HEK293 (cell line): ENCODE data around the gene CPNE4.

ENCODE experiments used
- CTCF ChIA-PET: fragments of 350-600 bp; formaldehyde crosslinking; extraction: SDS; loops from one replicate; lab custom pipeline; 2021; ENCODE audit warnings: antibody characterized with exemption; lab: Yijun Ruan, JAX
- POLR2A ChIA-PET: fragments of 300-600 bp; formaldehyde crosslinking; extraction: SDS; loops from one replicate; lab custom pipeline; 2020; ENCODE audit warnings: antibody characterized with exemption, inconsistent platforms; lab: Yijun Ruan, JAX
- H3K27ac ChIP-seq: fragments of 200-500 bp; sonication (Bioruptor generic); 2 replicates; pipeline ENCODE4 v1.5.1; 2014; ENCODE audit warnings: low read depth, low read length, control low read depth, inconsistent platforms; ENCODE audit errors: extremely low read depth
- H3K36me3 ChIP-seq, 2 experiments: fragments of 200-500 bp in 1 of 2; sonication (Bioruptor generic) in 1 of 2; 1 replicate in 1 of 2; 2 replicates in 1 of 2; pipeline ENCODE4 v1.5.1; 2014 to 2017; ENCODE audit warnings: inconsistent platforms in 2 of 2, low read length in 2 of 2; ENCODE audit not compliant: control insufficient read depth in 2 of 2, insufficient read depth in 1 of 2
- H3K4me1 ChIP-seq: fragments of 200-500 bp; sonication (Bioruptor generic); 2 replicates; pipeline ENCODE4 v1.5.1; 2014; ENCODE audit warnings: mild to moderate bottlenecking, low read length, inconsistent platforms; ENCODE audit not compliant: control insufficient read depth, insufficient read depth
- H3K4me3 ChIP-seq: 2 replicates; pipeline ENCODE4 v1.5.1; 2011; ENCODE audit warnings: low read depth, mild to moderate bottlenecking, control low read depth, low read length, moderate library complexity
- H3K9me3 ChIP-seq: fragments of 200-500 bp; sonication (Bioruptor generic); 2 replicates; pipeline ENCODE4 v1.5.1; 2014; ENCODE audit warnings: low read depth, low read length, inconsistent platforms; ENCODE audit not compliant: control insufficient read depth, insufficient read depth
- GFI1B ChIP-seq: fragments of 450-650 bp; formaldehyde crosslinking; IDR thresholded peaks from 2 replicates; pipeline ENCODE4 v1.5.1; 2016; ENCODE audit warnings: missing biosample characterization, missing genetic modification characterization
- RBAK ChIP-seq: fragments of 450-650 bp; formaldehyde crosslinking; IDR thresholded peaks from 2 replicates; pipeline ENCODE4 v1.5.1; 2016; ENCODE audit warnings: missing biosample characterization, missing genetic modification characterization
- ZNF121 ChIP-seq: fragments of 450-650 bp; formaldehyde crosslinking; IDR thresholded peaks from 2 replicates; pipeline ENCODE4 v1.5.1; 2016; ENCODE audit warnings: missing biosample characterization, missing genetic modification characterization
- ZNF140 ChIP-seq: fragments of 450-650 bp; formaldehyde crosslinking; IDR thresholded peaks from 2 replicates; pipeline ENCODE4 v1.5.1; 2016; ENCODE audit warnings: missing biosample characterization, missing genetic modification characterization
- ZNF16 ChIP-seq: fragments of 450-650 bp; formaldehyde crosslinking; IDR thresholded peaks from 2 replicates; pipeline ENCODE4 v1.5.1; 2016; ENCODE audit warnings: low read depth, missing biosample characterization, missing genetic modification characterization
- ZNF23 ChIP-seq: fragments of 450-650 bp; formaldehyde crosslinking; IDR thresholded peaks from 2 replicates; pipeline ENCODE4 v1.5.1; 2016; ENCODE audit warnings: missing biosample characterization, missing genetic modification characterization, borderline replicate concordance
- ZNF24 ChIP-seq: fragments of 450-650 bp; formaldehyde crosslinking; IDR thresholded peaks from 2 replicates; pipeline ENCODE4 v1.5.1; 2016; ENCODE audit warnings: missing biosample characterization, missing genetic modification characterization
- ZNF394 ChIP-seq: fragments of 450-650 bp; formaldehyde crosslinking; IDR thresholded peaks from 2 replicates; pipeline ENCODE4 v1.5.1; 2016; ENCODE audit warnings: missing biosample characterization, missing genetic modification characterization, mild to moderate bottlenecking, moderate library complexity, borderline replicate concordance
- ZNF548 ChIP-seq: fragments of 450-650 bp; formaldehyde crosslinking; IDR thresholded peaks from 2 replicates; pipeline ENCODE4 v1.5.1; 2016; ENCODE audit warnings: missing biosample characterization, missing genetic modification characterization
- ZNF596 ChIP-seq: fragments of 450-650 bp; IDR thresholded peaks from 2 replicates; pipeline ENCODE4 v1.5.0; 2018; ENCODE audit warnings: missing biosample characterization, mild to moderate bottlenecking, missing genetic modification characterization, moderate library complexity
- ZNF768 ChIP-seq: fragments of 450-650 bp; formaldehyde crosslinking; IDR thresholded peaks from 2 replicates; pipeline ENCODE4 v1.5.1; 2018; ENCODE audit warnings: missing biosample characterization, mild to moderate bottlenecking, missing genetic modification characterization
- TF ChIP-seq, protein P1 (sequence below): fragments of 450-650 bp; formaldehyde crosslinking; IDR thresholded peaks from 2 replicates; pipeline ENCODE4 v1.5.1; 2016; ENCODE audit warnings: missing biosample characterization, missing genetic modification characterization
- TF ChIP-seq, protein P2 (sequence below): fragments of 450-650 bp; formaldehyde crosslinking; IDR thresholded peaks from 2 replicates; pipeline ENCODE4 v1.5.1; 2017; ENCODE audit warnings: missing biosample characterization, missing genetic modification characterization
- TF ChIP-seq, protein P3 (sequence below): fragments of 450-650 bp; formaldehyde crosslinking; IDR thresholded peaks from 2 replicates; pipeline ENCODE4 v1.5.1; 2016; ENCODE audit warnings: missing biosample characterization, missing genetic modification characterization
- TF ChIP-seq, protein P4 (sequence below): fragments of 450-650 bp; formaldehyde crosslinking; IDR thresholded peaks from 2 replicates; pipeline ENCODE4 v1.5.1; 2016; ENCODE audit warnings: missing biosample characterization, missing genetic modification characterization

Gene CPNE4

DNA sequence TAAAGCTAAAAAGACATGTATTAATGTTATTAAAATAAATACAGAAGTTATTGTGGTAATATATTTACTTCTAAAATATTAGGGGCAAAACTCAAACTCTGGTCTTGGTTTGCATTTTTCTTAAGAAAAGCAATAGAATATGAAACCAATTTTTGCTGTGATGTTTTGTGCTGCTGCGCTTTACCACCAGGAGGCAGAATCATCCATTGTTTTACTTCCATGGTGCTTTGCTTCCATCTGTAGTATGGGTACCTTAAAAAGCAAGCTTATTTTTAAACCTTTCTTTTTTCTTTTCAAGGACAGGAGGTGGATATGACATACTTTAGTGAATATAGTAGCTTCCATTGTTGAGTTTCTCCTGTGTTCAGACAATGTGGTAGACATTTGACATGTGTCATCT lies 485.5 kb downstream of the CPNE4 start:
- Histone ChIP-seq H3K4me3 (no peak overlapping the region), H3K27ac (no peak overlapping the region), H3K36me3 (no peaks in the 10 kb centered on the region), H3K4me1 (no peaks in the 10 kb centered on the region), H3K9me3 (no peaks in the 10 kb centered on the region)
- ChIA-PET POLR2A (no interaction called here), CTCF (interaction anchor here (0.6 to 1.5 kb wide), 13 partner anchors 9 to 1352 kb away, joined by 3 to 6 read pairs (median 3); no protein-coding TSS in a partner anchor)
- TF ChIP-seq, protein P1, sequence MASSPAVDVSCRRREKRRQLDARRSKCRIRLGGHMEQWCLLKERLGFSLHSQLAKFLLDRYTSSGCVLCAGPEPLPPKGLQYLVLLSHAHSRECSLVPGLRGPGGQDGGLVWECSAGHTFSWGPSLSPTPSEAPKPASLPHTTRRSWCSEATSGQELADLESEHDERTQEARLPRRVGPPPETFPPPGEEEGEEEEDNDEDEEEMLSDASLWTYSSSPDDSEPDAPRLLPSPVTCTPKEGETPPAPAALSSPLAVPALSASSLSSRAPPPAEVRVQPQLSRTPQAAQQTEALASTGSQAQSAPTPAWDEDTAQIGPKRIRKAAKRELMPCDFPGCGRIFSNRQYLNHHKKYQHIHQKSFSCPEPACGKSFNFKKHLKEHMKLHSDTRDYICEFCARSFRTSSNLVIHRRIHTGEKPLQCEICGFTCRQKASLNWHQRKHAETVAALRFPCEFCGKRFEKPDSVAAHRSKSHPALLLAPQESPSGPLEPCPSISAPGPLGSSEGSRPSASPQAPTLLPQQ (tag by site-specific recombination): no peak
- no peak for TF ChIP-seq ZNF24 (tag by site-specific recombination)
- no peak for TF ChIP-seq ZNF548 (tag by site-specific recombination)
- TF ChIP-seq ZNF140 (tag by site-specific recombination): no peak
- no peak for TF ChIP-seq ZNF23 (tag by site-specific recombination)
- TF ChIP-seq ZNF596 (tag by site-specific recombination): no peak
- no peak for TF ChIP-seq ZNF121 (tag by site-specific recombination)
- TF ChIP-seq ZNF394 (tag by site-specific recombination): no peak
- TF ChIP-seq ZNF16 (tag by site-specific recombination): no peak
- TF ChIP-seq, protein P2, sequence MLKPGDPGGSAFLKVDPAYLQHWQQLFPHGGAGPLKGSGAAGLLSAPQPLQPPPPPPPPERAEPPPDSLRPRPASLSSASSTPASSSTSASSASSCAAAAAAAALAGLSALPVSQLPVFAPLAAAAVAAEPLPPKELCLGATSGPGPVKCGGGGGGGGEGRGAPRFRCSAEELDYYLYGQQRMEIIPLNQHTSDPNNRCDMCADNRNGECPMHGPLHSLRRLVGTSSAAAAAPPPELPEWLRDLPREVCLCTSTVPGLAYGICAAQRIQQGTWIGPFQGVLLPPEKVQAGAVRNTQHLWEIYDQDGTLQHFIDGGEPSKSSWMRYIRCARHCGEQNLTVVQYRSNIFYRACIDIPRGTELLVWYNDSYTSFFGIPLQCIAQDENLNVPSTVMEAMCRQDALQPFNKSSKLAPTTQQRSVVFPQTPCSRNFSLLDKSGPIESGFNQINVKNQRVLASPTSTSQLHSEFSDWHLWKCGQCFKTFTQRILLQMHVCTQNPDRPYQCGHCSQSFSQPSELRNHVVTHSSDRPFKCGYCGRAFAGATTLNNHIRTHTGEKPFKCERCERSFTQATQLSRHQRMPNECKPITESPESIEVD (tag by site-specific recombination): no peak
- TF ChIP-seq, protein P3, sequence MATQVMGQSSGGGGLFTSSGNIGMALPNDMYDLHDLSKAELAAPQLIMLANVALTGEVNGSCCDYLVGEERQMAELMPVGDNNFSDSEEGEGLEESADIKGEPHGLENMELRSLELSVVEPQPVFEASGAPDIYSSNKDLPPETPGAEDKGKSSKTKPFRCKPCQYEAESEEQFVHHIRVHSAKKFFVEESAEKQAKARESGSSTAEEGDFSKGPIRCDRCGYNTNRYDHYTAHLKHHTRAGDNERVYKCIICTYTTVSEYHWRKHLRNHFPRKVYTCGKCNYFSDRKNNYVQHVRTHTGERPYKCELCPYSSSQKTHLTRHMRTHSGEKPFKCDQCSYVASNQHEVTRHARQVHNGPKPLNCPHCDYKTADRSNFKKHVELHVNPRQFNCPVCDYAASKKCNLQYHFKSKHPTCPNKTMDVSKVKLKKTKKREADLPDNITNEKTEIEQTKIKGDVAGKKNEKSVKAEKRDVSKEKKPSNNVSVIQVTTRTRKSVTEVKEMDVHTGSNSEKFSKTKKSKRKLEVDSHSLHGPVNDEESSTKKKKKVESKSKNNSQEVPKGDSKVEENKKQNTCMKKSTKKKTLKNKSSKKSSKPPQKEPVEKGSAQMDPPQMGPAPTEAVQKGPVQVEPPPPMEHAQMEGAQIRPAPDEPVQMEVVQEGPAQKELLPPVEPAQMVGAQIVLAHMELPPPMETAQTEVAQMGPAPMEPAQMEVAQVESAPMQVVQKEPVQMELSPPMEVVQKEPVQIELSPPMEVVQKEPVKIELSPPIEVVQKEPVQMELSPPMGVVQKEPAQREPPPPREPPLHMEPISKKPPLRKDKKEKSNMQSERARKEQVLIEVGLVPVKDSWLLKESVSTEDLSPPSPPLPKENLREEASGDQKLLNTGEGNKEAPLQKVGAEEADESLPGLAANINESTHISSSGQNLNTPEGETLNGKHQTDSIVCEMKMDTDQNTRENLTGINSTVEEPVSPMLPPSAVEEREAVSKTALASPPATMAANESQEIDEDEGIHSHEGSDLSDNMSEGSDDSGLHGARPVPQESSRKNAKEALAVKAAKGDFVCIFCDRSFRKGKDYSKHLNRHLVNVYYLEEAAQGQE: no peak

DNA sequence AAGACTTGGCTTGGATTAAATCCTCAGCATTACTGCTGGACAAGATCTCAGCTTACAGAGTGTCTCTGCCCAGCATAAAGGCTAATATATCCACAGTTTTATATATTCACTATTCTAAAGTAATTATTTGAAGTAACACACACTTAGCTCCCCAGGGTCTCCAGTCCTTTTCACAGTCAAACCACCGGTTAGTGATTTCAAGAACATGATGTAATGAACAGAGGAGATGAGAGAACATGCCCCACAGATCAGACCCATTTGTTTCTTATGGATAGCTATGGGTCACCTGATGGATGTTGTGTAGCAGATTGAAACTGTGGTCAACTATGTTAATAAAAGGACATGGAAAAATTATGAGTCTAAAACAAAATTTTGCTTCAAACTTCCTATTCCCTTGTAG lies 487.2 kb downstream of the CPNE4 start:
- POLR2A ChIA-PET: no interaction called here
- TF ChIP-seq, protein P4, sequence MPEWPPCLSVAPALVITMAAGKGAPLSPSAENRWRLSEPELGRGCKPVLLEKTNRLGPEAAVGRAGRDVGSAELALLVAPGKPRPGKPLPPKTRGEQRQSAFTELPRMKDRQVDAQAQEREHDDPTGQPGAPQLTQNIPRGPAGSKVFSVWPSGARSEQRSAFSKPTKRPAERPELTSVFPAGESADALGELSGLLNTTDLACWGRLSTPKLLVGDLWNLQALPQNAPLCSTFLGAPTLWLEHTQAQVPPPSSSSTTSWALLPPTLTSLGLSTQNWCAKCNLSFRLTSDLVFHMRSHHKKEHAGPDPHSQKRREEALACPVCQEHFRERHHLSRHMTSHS (tag by site-specific recombination): no peak
- TF ChIP-seq RBAK (tag by site-specific recombination) (no peak), GFI1B (tag by site-specific recombination) (no peak), ZNF768 (tag by site-specific recombination) (no peak)
- TF ChIP-seq, all 188 proteins: peak for 0
- no peak overlapping the region for H3K27ac ChIP-seq

More for the DNA sequence above, 487.2 kb downstream of the CPNE4 start:
- no peaks in the 10 kb centered on the region for H3K36me3 ChIP-seq
- CTCF ChIA-PET: interaction anchor here (0.6 kb wide), 1 partner anchor 11 kb away, joined by 3 read pairs; no protein-coding TSS in a partner anchor
- no peaks in the 10 kb centered on the region for H3K9me3 ChIP-seq
- H3K4me1 ChIP-seq: no peaks in the 10 kb centered on the region
- no peak overlapping the region for H3K4me3 ChIP-seq
